GM20000 (cell line): ENCODE measurements around the gene TP63.

Experiments
- DNase-seq: peaks from one replicate; pipeline ENCODE4 v3.0.0; 2012; ENCODE audit warnings: low spot score
- CTCF ChIP-seq: IDR thresholded peaks from 2 replicates; pipeline ENCODE4 v1.5.1; 2012; ENCODE audit warnings: mild to moderate bottlenecking, control low read depth; ENCODE audit errors: extremely low read depth, missing control alignments

The TP63 gene

GRCh38 chr3:189683546-189684255 lies 52.5 kb downstream of the TP63 start:
- TF ChIP-seq CTCF: no peak

GRCh38 chr3:189684317-189684716 lies 53.1 kb downstream of the TP63 start:
- TF ChIP-seq CTCF: no peak

More at GRCh38 chr3:189683546-189684255, 52.5 kb downstream of the TP63 start:
- DNase-seq: no peak

GRCh38 chr3:189685291-189685690 lies 54.1 kb downstream of the TP63 start:
- TF ChIP-seq CTCF: no peak

More at GRCh38 chr3:189684317-189684716, 53.1 kb downstream of the TP63 start:
- DNase-seq: no peak

GRCh38 chr3:189685860-189686259 lies 54.7 kb downstream of the TP63 start:
- DNase-seq: no peak
- no peak for TF ChIP-seq CTCF

More at GRCh38 chr3:189685291-189685690, 54.1 kb downstream of the TP63 start:
- no peak for DNase-seq

- TF ChIP-seq CTCF: no peak
- DNase-seq: no peak
Measured at GRCh38 chr3:189687475-189687874, 56.3 kb downstream of the TP63 start.

GRCh38 chr3:189688262-189688661 lies 57.1 kb downstream of the TP63 start:
- DNase-seq: no peak
- TF ChIP-seq CTCF: no peak

GRCh38 chr3:189689625-189690024 lies 58.4 kb downstream of the TP63 start:
- no peak for DNase-seq
- no peak for TF ChIP-seq CTCF
